Loucy (cell line): ENCODE data around the gene HOXA7.

Source experiments
- H2AFZ ChIP-seq: fragments of 200-600 bp; sonication (generic); 2 replicates; pipeline ENCODE4 v1.6.0; 2016; ENCODE audit warnings: antibody characterized with exemption, mild to moderate bottlenecking, low read length, moderate library complexity
- H3F3A ChIP-seq: fragments of 200-600 bp; 2 replicates; pipeline ENCODE4 v1.6.0; 2016; ENCODE audit warnings: antibody characterized with exemption, low read depth, mild to moderate bottlenecking
- H3K27me3 ChIP-seq: fragments of 200-600 bp; sonication (generic); 2 replicates; pipeline ENCODE4 v1.6.1; 2014; ENCODE audit warnings: low read length, mild to moderate bottlenecking; ENCODE audit not compliant: insufficient read depth, poor library complexity, severe bottlenecking
- H3K36me3 ChIP-seq: fragments of 200-600 bp; sonication (generic); 2 replicates; pipeline ENCODE4 v1.6.1; 2016; ENCODE audit warnings: low read length; ENCODE audit not compliant: insufficient read depth
- H3K4me1 ChIP-seq: fragments of 200-600 bp; sonication (generic); 2 replicates; pipeline ENCODE4 v1.5.1; 2014; ENCODE audit warnings: low read length, mild to moderate bottlenecking; ENCODE audit not compliant: insufficient read depth, poor library complexity, severe bottlenecking
- H3K4me2 ChIP-seq: fragments of 200-600 bp; sonication (generic); 2 replicates; pipeline ENCODE4 v1.6.0; 2014; ENCODE audit warnings: antibody characterized with exemption, low read length, low read depth, mild to moderate bottlenecking; ENCODE audit not compliant: poor library complexity, severe bottlenecking
- H3K4me3 ChIP-seq: fragments of 200-600 bp; sonication (generic); 2 replicates; pipeline ENCODE4 v1.5.1; 2014; ENCODE audit warnings: low read length, mild to moderate bottlenecking, mixed read lengths; ENCODE audit not compliant: poor library complexity, severe bottlenecking
- H3K79me2 ChIP-seq: fragments of 200-600 bp; sonication (generic); 2 replicates; pipeline ENCODE4 v1.6.1; 2014; ENCODE audit warnings: low read length; ENCODE audit not compliant: insufficient read depth
- H3K9ac ChIP-seq: fragments of 200-600 bp; sonication (generic); 2 replicates; pipeline ENCODE4 v1.6.0; 2014; ENCODE audit warnings: mild to moderate bottlenecking, low read depth, low read length, moderate library complexity; ENCODE audit not compliant: poor library complexity, severe bottlenecking
- H3K9me2 ChIP-seq: fragments of 200-600 bp; sonication (generic); replicated peaks from 2 replicates; pipeline ENCODE4 v1.6.1; 2016; ENCODE audit warnings: low read depth, low read length, mixed read lengths
- H3K9me3 ChIP-seq: fragments of 200-600 bp; sonication (generic); 2 replicates; pipeline ENCODE4 v1.6.1; 2014; ENCODE audit warnings: mild to moderate bottlenecking, antibody characterized with exemption, low read length, low read depth; ENCODE audit not compliant: insufficient read depth
- H4K20me1 ChIP-seq: fragments of 200-600 bp; sonication (generic); 2 replicates; pipeline ENCODE4 v1.6.0; 2014; ENCODE audit warnings: antibody characterized with exemption, low read length, mild to moderate bottlenecking; ENCODE audit not compliant: insufficient read depth, poor library complexity, severe bottlenecking
- EZH2phosphoT487 ChIP-seq: fragments of 200-600 bp; IDR thresholded peaks from 2 replicates; pipeline ENCODE4 v1.6.1; 2018; ENCODE audit warnings: antibody characterized with exemption, mild to moderate bottlenecking, moderate library complexity, borderline replicate concordance
- TF ChIP-seq, protein P1 (sequence below): fragments of 200-600 bp; sonication (generic); conservative IDR thresholded peaks from 2 replicates; pipeline ENCODE4 v1.5.1; 2014; ENCODE audit warnings: mild to moderate bottlenecking, antibody characterized with exemption, low read length

HOXA7 gene

DNA sequence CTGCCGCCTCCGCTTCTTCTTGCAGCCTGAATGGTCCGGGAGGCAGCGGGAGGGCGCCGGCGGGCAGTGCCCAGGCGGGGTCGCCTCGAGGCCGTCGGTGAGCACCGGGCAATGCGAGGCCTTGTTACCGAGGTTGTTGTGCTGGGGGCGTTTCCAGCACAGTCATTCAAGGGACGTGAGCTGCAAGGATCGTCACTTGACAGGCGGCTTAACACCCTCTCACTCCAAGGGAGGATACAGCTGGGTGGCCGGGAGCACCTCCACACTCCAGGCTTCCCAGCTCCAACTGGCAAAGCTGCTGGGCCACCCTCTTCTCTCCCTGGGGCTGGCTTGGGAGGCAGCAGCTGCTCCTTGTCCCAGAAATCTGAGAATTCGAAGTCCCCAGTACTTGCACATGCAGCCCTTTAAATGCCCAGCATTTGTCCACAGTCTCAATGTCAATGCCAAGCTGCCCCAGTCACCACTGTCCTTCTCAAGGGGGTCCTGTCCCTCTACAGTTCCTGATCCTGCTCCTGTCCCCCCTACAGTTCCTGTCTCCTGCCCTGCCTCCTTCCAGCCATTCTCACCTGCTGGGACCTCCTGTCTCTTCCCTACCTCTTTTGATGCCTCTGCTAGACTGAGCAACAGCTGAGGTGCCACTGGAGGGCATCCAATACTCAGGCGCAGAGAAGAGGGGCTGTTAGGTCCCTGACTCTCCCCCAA, 33.0 kb upstream of the HOXA7 start:
- H2AFZ ChIP-seq = no peak overlapping the region
- H3K9ac ChIP-seq = peak overlapping the region; percentile 99
- peak overlapping the region; percentile 91 for H3K4me3 ChIP-seq
- H3F3A ChIP-seq = no peaks in the 10 kb centered on the region
- H3K36me3 ChIP-seq = peaks cover 10% of the 10 kb centered on the region
- H3K27me3 ChIP-seq = peaks cover 32% of the 10 kb centered on the region
- peaks cover 100% of the 10 kb centered on the region for H3K79me2 ChIP-seq
- TF ChIP-seq, protein P1, sequence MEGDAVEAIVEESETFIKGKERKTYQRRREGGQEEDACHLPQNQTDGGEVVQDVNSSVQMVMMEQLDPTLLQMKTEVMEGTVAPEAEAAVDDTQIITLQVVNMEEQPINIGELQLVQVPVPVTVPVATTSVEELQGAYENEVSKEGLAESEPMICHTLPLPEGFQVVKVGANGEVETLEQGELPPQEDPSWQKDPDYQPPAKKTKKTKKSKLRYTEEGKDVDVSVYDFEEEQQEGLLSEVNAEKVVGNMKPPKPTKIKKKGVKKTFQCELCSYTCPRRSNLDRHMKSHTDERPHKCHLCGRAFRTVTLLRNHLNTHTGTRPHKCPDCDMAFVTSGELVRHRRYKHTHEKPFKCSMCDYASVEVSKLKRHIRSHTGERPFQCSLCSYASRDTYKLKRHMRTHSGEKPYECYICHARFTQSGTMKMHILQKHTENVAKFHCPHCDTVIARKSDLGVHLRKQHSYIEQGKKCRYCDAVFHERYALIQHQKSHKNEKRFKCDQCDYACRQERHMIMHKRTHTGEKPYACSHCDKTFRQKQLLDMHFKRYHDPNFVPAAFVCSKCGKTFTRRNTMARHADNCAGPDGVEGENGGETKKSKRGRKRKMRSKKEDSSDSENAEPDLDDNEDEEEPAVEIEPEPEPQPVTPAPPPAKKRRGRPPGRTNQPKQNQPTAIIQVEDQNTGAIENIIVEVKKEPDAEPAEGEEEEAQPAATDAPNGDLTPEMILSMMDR = no peak
- TF ChIP-seq EZH2phosphoT487 = no peak
- no peaks in the 10 kb centered on the region for H3K9me2 ChIP-seq
- H4K20me1 ChIP-seq = peaks cover 35% of the 10 kb centered on the region
- H3K4me2 ChIP-seq = peak overlapping the region; percentile 98
- H3K4me1 ChIP-seq = peaks cover 51% of the 10 kb centered on the region
- H3K9me3 ChIP-seq = no peaks in the 10 kb centered on the region

DNA sequence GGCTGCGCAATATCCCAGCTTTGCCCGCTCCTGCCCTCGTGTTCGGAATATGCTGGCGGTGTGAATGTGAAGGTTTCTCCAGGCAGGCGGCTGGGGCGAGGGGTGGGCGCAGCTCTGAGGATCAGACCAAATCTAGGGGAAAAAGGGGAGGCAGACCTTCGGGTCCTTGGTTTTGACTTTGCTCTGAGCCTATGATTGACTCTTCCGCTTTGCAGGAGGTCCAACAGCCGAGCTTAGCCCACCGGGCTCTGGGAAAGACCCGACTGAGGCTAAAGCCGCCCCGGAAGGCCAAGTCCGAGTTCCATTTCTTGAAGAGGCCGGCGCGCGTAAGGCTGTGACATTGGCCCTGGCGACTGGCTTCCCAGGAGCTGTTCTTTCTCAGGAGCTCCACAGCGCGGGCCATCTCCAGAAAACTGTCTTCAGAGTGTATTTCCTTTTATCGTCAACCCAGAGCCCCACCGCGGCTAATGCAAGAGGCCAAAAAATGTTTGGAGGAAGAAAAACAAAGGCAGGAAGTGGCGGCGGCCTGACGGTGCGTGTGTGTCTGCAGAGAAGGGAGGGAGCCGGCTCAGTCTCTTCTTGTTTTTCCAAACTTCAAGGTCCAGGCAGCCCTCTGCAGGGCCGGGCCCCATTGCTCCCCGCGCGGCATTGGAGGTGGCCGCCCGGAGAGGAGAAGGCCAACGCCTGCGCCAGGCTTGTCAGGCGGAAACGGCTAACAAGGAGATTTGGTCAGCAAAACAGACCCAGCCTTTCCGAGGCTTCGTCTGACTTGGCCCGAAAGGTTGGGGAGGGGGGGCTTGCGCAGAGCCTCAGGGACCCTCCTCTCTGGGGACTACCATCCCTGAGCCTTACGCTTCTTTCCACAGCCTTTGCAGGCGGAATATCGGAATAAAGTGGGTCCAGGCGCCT, 32.2 kb upstream of the HOXA7 start:
- H3K9me2 ChIP-seq = no peaks in the 10 kb centered on the region
- H3K9me3 ChIP-seq = no peaks in the 10 kb centered on the region
- peak overlapping the region; percentile 98 for H3K4me2 ChIP-seq
- peaks cover 3% of the 10 kb centered on the region; the same call in 1 of the 2 replicates for H3K36me3 ChIP-seq
- H3K9ac ChIP-seq = peak overlapping the region; percentile 99
- H2AFZ ChIP-seq = no peak overlapping the region
- peak overlapping the region; percentile 91 for H3K4me3 ChIP-seq
- H3K79me2 ChIP-seq = peaks cover 100% of the 10 kb centered on the region
- H3K4me1 ChIP-seq = peaks cover 44% of the 10 kb centered on the region
- H3F3A ChIP-seq = no peaks in the 10 kb centered on the region
- peaks cover 37% of the 10 kb centered on the region for H3K27me3 ChIP-seq
- TF ChIP-seq, protein P1 = no peak; the same call in 1 of the 2 replicates
- no peak for TF ChIP-seq EZH2phosphoT487
- H4K20me1 ChIP-seq = peaks cover 29% of the 10 kb centered on the region

DNA sequence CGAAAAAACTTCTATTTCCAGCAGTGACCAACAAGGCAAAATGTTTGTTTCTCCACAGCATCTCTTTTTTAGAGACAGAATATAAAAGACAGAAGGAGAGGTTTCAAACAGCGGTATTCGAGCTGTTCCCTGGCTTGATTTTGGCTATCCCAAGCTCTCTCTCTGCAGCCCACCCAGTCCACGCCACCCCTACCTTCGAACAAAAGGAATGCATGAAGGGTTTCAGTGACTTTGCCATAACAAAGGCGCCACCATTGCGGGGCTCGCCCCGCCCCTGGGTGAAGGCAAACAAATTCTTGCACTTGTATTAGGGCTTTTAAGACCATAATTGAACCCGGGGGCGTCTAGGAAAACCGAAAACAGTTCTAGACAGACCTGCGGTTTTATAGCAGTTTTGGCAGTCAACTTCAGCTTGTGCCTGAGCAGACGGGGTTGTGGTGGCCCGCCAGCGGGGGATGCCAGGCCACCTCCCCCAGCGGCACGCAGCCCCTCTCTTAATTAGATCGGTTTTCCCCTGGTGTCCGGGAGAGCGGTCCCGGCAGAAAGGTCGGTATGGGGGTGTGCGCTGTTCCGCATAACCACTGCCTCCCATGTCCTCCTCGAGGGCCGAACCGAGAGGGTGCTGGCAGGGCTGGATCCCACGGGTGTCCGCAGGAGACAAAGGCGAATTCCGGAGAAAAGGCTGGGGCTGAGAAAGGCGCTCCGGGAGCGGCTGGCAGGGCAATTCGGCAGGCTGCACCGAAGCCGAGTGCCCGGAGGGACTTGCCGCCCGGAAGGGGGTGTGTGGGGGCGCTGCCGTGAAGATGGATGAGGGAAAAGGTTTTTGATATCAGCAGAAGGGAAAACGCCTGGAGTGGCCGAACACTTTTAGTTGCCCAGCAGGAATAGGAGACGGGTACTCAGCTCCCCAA, 31.3 kb upstream of the HOXA7 start:
- Histone ChIP-seq H3K4me1 (peaks cover 48% of the 10 kb centered on the region), H3K79me2 (peaks cover 100% of the 10 kb centered on the region), H2AFZ (no peak overlapping the region), H3K4me2 (peak overlapping the region; percentile 98), H3K9ac (peak overlapping the region; percentile 99), H3K4me3 (peak overlapping the region; percentile 91), H3K36me3 (peaks cover 3% of the 10 kb centered on the region; the same call in 1 of the 2 replicates), H3K27me3 (peaks cover 38% of the 10 kb centered on the region), H4K20me1 (peaks cover 37% of the 10 kb centered on the region), H3K9me2 (no peaks in the 10 kb centered on the region), H3K9me3 (no peaks in the 10 kb centered on the region), H3F3A (no peaks in the 10 kb centered on the region)
- TF ChIP-seq, protein P1 = no peak; the same call in 1 of the 2 replicates
- TF ChIP-seq EZH2phosphoT487 = no peak
